ENCODE measurements around the gene C17orf100.
"Not testable (repeated sequence)": the region's sequence is repeated elsewhere in the genome, so short reads cannot be mapped to it uniquely, and the experiment has no call there.

Gene C17orf100

GRCh38 chr17:6657633-6658287 lies 6.2 kb downstream of the C17orf100 start:
- DNase-seq (ENCODE audit: extremely low read depth, low read depth), result no peak

DNA sequence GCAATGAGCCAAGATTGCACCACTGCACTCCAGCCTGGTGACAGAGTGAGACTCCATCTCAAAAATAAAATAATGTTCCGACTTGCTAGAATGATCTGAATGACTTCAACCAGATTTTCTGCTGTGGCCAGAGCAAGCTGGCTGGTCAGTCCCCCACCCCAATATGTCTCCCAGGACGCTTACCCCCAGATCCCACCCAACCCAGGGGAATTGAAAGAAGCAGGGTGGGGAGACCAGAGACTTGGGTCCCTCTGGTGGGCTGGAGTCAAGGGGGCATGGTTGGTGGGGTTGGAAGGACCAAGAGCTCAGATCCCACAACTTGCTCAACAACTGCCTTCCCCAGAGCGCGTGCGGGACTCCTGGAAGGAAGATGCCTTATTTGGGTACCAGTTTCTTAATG lies 6.8 kb downstream of the C17orf100 start:
- DNase-seq (ENCODE audit: extremely low read depth, low read depth), result not testable (repeated sequence)

More at GRCh38 chr17:6657633-6658287, 6.2 kb downstream of the C17orf100 start:
- TF ChIP-seq, protein P1, sequence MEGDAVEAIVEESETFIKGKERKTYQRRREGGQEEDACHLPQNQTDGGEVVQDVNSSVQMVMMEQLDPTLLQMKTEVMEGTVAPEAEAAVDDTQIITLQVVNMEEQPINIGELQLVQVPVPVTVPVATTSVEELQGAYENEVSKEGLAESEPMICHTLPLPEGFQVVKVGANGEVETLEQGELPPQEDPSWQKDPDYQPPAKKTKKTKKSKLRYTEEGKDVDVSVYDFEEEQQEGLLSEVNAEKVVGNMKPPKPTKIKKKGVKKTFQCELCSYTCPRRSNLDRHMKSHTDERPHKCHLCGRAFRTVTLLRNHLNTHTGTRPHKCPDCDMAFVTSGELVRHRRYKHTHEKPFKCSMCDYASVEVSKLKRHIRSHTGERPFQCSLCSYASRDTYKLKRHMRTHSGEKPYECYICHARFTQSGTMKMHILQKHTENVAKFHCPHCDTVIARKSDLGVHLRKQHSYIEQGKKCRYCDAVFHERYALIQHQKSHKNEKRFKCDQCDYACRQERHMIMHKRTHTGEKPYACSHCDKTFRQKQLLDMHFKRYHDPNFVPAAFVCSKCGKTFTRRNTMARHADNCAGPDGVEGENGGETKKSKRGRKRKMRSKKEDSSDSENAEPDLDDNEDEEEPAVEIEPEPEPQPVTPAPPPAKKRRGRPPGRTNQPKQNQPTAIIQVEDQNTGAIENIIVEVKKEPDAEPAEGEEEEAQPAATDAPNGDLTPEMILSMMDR (IDR thresholded peaks at IDR 0.05; ENCODE audit: low read depth, low read length), result no peak

DNA sequence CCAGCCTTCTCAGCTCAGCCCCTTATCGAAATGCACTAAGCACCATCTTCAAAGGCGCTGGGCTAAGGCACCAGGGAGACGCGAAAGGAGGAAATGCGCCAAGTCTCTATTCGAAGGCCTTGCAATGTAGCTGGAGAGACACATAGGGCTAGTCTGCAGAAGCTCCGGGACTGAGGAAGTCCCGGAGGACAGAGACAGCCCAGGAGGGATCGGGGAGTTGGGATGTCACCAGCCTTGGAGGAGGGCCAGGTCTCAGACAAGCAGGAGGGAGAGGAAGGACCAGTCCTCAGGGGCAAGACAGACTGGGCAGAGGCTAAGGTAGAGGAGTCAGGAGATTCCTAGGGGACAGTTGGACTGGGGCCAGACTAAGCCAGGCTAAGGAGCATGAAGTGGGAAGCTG lies 8.5 kb downstream of the C17orf100 start:
- TF ChIP-seq, protein P1 (IDR thresholded peaks at IDR 0.05; ENCODE audit: low read depth, low read length), result no peak
- DNase-seq (ENCODE audit: extremely low read depth, low read depth), result no peak

GRCh38 chr17:6660805-6661463 lies 9.4 kb downstream of the C17orf100 start:
- DNase-seq (ENCODE audit: extremely low read depth, low read depth), result no peak
- TF ChIP-seq, protein P1 (IDR thresholded peaks at IDR 0.05; ENCODE audit: low read depth, low read length), result no peak

GRCh38 chr17:6661464-6661848 lies 9.9 kb downstream of the C17orf100 start:
- no peak for DNase-seq (ENCODE audit: extremely low read depth, low read depth)
- TF ChIP-seq, protein P1 (IDR thresholded peaks at IDR 0.05; ENCODE audit: low read depth, low read length), result no peak

DNA sequence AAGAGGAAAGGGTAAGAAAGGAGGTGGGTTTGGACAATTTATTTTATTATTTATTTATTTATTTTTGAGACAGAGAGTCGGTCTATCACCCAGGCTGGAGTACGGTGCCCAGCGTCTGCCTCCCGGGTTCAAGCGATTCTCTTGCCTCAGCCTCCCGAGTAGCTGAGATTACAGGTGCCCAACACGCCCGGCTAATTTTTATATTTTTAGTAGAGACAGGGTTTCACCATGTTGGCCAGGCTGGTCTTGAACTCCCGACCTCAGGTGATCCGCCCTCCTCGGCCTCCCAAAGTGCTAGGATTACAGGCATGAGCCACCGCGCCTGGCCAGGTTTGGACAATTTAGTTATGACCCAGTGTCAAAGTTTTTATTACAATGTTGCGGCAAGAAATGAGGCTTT lies 11.6 kb downstream of the C17orf100 start:
- DNase-seq (ENCODE audit: extremely low read depth, low read depth), result not testable (repeated sequence)

GRCh38 chr17:6666077-6666521 lies 14.5 kb downstream of the C17orf100 start:
- peak; percentile 63 for DNase-seq (ENCODE audit: extremely low read depth, low read depth)
- TF ChIP-seq, protein P1 (IDR thresholded peaks at IDR 0.05; ENCODE audit: low read depth, low read length), result peak; percentile 97

GRCh38 chr17:6666557-6666956 lies 15.0 kb downstream of the C17orf100 start:
- no peak for DNase-seq (ENCODE audit: extremely low read depth, low read depth)
- TF ChIP-seq, protein P1 (IDR thresholded peaks at IDR 0.05; ENCODE audit: low read depth, low read length), result no peak
